Measurements from ENCODE around the gene SLC5A10. TPM values are rescaled to one million over a fixed set of nuclear protein-coding genes. Genes with fewer than 3 reads are reported as not detected.
"Not testable (repeated sequence)": the region's sequence is repeated elsewhere in the genome, so short reads cannot be mapped to it uniquely, and the experiment has no call there.

The SLC5A10 gene
- total and polyA plus RNA-seq, 2 donors, result 0.05 TPM; not detected in 1

DNA sequence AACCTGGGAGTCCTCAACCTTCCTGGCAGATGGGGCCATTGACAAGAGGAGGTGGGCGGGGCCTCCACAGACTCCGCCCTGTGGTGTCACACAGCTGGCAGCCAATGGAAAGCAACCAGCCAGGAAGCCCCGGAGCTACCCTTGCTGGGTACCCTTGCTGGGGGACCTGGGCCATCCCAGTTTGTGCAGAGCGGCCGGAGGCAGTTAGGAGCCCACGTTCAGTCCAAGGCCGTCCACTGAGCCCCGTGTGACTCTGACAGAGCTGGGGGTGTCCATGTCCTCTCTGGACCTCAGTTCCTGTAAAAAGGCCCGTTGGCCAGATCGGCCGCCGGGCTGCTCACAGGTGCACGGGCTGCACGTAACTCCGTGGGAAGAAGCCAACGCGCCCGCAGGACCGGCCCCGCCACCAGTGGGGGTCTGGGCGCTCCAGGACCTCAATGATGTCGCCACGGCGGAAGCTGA is 69.7 kb downstream of the SLC5A10 start:
- Histone ChIP-seq H3K27ac (ENCODE audit: low read depth) (no peak overlapping the region), H3K4me3 (ENCODE audit: low read depth, low read length) (no peak overlapping the region), H3K36me3 (ENCODE audit: insufficient read depth) (no peaks in the 10 kb centered on the region), H3K4me1 (ENCODE audit: insufficient read depth) (no peaks in the 10 kb centered on the region)
- 94% methylated on average over 24 of the region's 24 CpGs for WGBS
- no peak for DNase-seq (ENCODE audit: extremely low spot score)

DNA sequence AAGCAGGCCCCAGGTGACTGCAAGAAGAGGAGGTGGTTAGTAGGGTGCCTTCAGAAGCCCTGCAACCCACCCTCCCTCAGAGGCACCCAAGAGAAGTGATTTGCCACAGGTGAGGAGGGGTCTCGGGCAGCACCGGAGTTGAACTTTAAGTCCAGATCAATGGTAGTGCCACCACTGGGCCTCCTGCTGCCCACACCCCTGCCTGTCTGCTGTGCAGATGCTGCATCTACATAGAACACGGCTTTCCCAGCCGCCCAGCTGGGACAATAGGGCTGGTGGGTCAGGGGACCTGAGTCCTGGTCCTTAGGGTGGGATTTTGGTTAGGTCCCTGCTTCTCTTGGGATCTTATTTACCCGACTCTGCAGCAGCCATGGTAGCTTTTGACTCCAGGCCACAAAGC is 70.2 kb downstream of the SLC5A10 start:
- Histone ChIP-seq H3K27ac (ENCODE audit: low read depth) (no peak overlapping the region), H3K36me3 (ENCODE audit: insufficient read depth) (no peaks in the 10 kb centered on the region), H3K4me3 (ENCODE audit: low read depth, low read length) (no peak overlapping the region), H3K4me1 (ENCODE audit: insufficient read depth) (no peaks in the 10 kb centered on the region)
- no peak for DNase-seq (ENCODE audit: extremely low spot score)
- 93% methylated on average over 5 of the region's 5 CpGs for WGBS

DNA sequence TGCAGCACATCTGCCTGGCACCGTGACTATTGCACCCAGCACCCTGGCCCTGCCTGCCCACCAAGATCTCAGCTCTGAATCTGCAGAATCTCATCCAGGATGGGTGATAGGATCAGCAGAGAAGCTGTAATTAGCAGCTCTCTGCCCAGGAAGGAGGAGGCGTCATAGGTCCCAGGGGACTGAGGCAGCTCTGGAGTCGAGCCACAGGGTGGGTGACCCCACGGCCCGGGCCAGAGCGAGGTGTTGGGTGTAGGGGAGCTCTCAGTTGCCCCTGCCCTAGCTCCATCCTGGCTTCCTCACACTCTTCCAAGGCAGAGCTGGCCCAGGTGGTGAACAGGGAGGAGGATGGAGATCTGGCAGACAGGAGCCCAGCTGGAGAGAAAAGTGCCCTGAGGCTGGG is 70.8 kb downstream of the SLC5A10 start:
- H3K4me3 ChIP-seq (ENCODE audit: low read depth, low read length), result no peak overlapping the region
- no peak for DNase-seq (ENCODE audit: extremely low spot score)
- no peaks in the 10 kb centered on the region for H3K36me3 ChIP-seq (ENCODE audit: insufficient read depth)
- no peak overlapping the region for H3K27ac ChIP-seq (ENCODE audit: low read depth)
- WGBS, result 85% methylated on average over 6 of the region's 6 CpGs
- H3K4me1 ChIP-seq (ENCODE audit: insufficient read depth), result no peaks in the 10 kb centered on the region

DNA sequence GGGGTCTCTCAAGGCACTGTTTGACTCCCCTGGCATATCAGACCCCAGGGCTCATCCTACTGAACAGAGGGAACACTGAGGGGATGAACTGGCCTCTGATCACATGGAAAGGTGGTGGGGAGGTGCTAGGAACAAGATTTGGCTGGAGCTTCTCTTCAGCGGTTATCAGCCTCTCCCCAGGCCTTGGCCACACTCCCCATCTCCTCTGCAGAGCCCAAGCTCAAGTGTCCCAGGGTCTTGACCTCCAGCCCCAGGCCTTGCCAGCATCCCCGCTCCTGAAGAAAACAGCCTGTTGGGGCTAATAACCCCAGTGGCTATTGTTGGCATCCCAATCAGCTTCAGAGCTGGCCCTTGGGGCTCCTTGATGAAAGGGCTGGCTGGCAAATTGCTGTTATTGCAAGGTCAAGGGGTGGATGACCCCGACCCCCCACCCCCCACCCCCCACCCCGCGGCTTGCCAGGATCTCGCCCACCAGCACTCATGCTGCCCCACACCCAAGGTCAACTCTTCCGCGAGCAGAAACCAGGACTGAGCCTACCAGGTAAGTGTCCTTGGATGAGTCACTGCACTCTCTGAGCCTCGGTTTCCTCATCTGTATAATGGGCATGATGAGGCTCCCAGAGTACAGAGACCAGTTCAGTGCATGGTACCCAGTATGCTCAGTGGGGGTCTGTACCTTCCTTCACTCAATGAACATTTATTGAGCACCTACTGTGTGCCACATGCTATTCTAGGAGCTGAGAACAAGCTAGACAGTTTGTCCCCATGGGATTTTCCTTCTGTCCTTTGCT is 71.4 kb downstream of the SLC5A10 start:
- 84% methylated on average over 9 of the region's 9 CpGs for WGBS
- Histone ChIP-seq H3K36me3 (ENCODE audit: insufficient read depth) (no peaks in the 10 kb centered on the region), H3K4me1 (ENCODE audit: insufficient read depth) (no peaks in the 10 kb centered on the region), H3K4me3 (ENCODE audit: low read depth, low read length) (no peak overlapping the region), H3K27ac (ENCODE audit: low read depth) (no peak overlapping the region)
- no peak for DNase-seq (ENCODE audit: extremely low spot score)

DNA sequence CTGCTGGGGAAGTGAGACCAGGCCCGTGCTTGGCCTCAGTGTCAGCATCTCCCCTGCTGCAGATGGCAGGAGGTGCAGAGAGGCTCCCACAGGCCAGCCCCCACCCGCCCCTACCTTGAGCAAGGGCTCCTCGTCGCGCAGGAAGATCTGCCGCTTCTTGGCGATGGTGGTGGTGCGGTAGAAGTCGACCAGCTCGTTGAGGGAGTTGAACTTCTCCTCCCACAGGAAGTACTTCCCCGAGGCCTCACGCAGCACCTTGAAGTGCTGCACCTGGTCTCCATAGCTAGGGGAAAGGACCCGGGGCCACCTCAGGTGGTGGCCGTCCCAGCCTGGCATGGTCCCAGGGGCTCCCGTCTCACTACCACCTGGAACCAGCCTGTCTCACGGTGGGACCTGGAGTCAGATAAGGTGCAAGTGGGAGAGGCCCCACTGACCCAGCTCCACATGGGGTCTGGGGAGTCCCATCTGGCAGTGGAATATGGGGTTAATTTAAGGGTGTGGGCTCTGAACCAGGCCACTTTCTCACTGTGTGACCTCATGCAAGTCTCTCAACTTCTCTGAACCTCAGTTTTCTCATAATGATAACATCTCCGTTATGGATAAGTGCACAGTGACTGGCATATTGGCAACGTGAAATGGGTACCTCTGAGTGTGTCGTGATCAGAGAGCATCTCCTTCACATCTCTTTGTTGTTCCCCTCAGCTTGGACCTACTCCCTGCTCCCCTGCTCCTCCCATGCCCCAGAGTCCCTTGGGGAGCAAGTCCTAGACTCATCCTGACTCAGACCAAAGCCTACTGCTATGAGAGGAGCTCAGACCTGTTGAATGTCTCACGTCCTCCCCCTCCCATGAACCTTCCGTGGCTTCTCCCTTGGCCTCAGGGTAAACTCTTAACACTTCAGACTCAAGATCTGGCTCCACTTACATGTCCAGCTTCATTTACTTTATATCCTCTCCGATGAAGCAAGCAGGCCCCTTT is 72.4 kb downstream of the SLC5A10 start:
- no peak overlapping the region for H3K4me3 ChIP-seq (ENCODE audit: low read depth, low read length)
- no peak overlapping the region for H3K27ac ChIP-seq (ENCODE audit: low read depth)
- no peak for DNase-seq (ENCODE audit: extremely low spot score)
- no peaks in the 10 kb centered on the region for H3K4me1 ChIP-seq (ENCODE audit: insufficient read depth)
- no peaks in the 10 kb centered on the region for H3K36me3 ChIP-seq (ENCODE audit: insufficient read depth)
- 82% methylated on average over 22 of the region's 22 CpGs for WGBS

DNA sequence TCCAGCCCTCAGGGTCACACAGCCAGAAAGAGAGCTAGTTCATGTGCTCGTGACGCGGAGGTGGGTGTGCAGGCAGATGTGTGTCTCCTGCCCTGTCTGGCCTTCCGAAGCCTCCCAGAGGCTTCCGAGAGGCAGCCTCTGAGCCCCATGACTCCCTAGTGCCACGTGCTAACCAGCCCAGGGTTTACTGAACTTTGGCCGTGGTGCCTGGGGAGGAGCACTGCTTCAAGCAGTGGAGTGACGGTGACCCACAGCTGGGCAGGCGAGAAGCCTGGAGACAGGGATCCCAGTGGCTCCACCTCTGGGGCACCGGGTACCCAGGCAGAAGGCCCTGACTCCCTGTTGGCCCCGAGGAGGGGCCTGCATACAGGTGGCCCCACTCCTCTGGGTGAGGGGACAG is 76.7 kb downstream of the SLC5A10 start:
- not testable (repeated sequence) for H3K27ac ChIP-seq (ENCODE audit: low read depth); H3K36me3 ChIP-seq (ENCODE audit: insufficient read depth); DNase-seq (ENCODE audit: extremely low spot score); H3K4me1 ChIP-seq (ENCODE audit: insufficient read depth); H3K4me3 ChIP-seq (ENCODE audit: low read depth, low read length)
- no CpG with 5 or more reads among the region's 11 CpGs for WGBS

DNA sequence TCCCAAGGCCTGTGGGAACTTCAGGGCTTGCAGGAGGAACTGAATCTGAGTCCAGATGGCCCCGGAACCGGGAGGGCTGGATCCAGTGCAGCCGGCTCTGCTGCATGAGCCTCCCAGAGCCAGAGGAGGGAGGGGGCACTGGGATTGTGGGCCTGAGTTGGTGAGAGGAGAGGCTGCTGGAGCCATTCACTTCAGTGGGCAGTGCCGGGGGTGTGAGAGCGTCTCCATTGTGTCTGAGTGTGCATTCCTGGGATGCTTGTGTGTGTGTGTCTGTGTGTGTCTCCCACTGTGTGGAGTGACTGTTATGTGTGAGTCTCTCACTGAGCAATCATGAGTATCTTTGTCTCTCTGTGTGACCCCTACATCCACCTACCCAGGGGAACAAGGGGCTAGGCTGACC is 77.8 kb downstream of the SLC5A10 start:
- H3K36me3 ChIP-seq (ENCODE audit: insufficient read depth); H3K4me3 ChIP-seq (ENCODE audit: low read depth, low read length); H3K4me1 ChIP-seq (ENCODE audit: insufficient read depth); H3K27ac ChIP-seq (ENCODE audit: low read depth); DNase-seq (ENCODE audit: extremely low spot score): not testable (repeated sequence)
- 23% methylated on average over 2 of the region's 5 CpGs for WGBS

DNA sequence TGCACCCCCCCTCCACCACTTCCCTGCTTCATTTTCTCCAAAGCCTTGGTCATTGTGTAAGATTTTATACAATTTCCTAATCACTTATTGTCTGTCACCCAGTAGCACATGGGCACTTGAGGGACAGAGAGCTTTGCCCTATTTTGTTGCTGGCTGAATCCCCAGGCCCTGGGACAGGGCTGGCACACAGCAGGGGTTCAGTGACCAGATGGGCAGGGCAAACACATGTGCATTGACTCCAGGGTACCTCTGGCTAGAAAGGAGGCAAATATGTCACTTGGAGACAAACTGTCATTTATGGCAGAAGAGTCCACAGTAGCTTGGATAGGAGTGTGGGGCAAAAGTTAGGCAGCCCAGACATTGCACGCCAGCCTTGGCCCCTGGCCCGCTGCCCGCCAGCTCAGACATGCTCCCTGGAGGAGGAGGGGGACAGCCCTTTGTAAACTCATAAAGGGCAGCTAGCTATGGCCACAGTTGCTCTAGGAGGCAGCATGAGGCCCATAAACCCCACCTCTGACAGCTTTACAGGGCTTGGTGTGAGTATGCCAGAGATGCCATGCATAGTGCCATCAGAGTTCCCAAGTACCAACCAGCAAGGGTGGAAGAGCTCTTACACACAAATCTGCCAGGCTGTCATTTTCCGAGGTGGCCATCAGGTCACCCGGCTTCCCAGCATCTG is 78.9 kb downstream of the SLC5A10 start:
- 76% methylated on average over 2 of the region's 5 CpGs for WGBS
- not testable (repeated sequence) for DNase-seq (ENCODE audit: extremely low spot score); H3K4me1 ChIP-seq (ENCODE audit: insufficient read depth); H3K36me3 ChIP-seq (ENCODE audit: insufficient read depth); H3K27ac ChIP-seq (ENCODE audit: low read depth); H3K4me3 ChIP-seq (ENCODE audit: low read depth, low read length)

DNA sequence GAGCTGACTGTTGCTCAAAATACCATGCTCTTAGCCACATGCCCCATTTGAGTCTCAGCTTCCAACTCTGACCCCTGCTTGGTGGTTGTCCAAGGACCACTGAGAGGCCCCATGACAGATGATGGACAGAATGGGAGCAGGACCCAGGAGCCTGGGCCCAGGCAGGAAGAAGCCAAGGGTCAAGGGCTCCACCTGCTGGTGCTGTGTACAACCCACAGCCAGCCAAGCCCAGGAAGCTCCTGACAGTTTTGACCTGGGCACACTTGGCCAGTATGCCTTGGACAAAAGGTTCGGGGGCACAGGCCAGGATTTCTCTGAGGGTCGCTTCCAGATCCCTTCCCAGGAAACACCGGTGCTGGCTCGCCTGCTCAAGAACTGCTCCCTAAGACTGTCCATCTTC is 79.8 kb downstream of the SLC5A10 start:
- H3K27ac ChIP-seq (ENCODE audit: low read depth), result not testable (repeated sequence)

DNA sequence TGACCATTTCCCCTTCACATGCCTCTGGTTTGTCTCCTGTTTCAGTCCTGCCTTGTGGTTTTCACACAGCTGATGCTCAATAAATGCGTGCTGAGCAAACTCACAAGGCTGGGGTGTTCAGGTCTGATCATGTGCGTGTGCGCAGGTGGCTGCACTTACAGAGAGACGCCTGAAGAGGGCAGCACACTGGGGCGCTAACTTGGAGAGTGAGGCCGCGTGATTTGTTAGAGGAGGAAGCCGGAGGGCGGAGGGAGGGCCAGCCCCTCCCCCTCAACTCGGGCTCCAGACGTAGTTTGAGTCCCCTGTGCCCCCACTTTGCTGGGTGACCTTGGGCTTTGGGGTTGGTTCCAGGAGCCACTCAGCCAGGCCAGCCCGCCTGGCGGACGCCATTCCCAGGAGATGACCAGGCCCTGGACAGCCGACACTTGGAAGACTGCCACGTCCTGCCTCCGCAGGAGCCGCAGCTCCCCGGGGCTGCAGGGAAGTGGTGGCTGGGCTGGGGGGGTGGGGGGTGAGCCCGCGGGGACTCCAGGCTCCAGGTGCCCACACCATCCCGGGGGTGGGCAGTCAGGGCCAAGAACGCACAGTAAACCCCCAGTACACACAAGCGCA is 80.5 kb downstream of the SLC5A10 start:
- not testable (repeated sequence) for H3K27ac ChIP-seq (ENCODE audit: low read depth); H3K4me3 ChIP-seq (ENCODE audit: low read depth, low read length); H3K36me3 ChIP-seq (ENCODE audit: insufficient read depth); DNase-seq (ENCODE audit: extremely low spot score); H3K4me1 ChIP-seq (ENCODE audit: insufficient read depth)
- 7% methylated on average over 3 of the region's 24 CpGs for WGBS

More for the DNA sequence above, 79.8 kb downstream of the SLC5A10 start:
- not testable (repeated sequence) for H3K36me3 ChIP-seq (ENCODE audit: insufficient read depth); H3K4me3 ChIP-seq (ENCODE audit: low read depth, low read length); DNase-seq (ENCODE audit: extremely low spot score); H3K4me1 ChIP-seq (ENCODE audit: insufficient read depth)
- WGBS, result no CpG with 5 or more reads among the region's 4 CpGs

DNA sequence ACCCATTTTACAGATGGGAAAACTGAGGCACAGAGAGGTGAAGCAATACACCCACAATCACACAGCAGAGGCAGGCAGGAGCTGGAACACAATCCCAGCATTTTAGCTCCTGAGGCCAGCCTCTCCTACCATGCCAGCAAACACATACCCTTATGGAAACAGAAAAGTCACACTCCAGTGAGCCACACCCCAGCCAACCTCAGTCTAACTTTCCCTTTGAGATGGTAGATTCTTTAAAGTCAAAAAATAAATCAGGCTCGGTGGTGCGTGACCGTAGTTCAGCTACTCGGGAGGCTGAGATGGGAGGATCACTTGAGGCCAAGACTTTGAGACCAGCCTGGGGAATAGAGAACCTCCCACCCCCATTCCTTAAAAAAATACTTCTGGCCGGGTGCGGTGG is 84.2 kb downstream of the SLC5A10 start:
- not testable (repeated sequence) for H3K27ac ChIP-seq (ENCODE audit: low read depth); DNase-seq (ENCODE audit: extremely low spot score); H3K4me1 ChIP-seq (ENCODE audit: insufficient read depth); H3K36me3 ChIP-seq (ENCODE audit: insufficient read depth); H3K4me3 ChIP-seq (ENCODE audit: low read depth, low read length)
- no CpG with 5 or more reads among the region's 6 CpGs for WGBS

DNA sequence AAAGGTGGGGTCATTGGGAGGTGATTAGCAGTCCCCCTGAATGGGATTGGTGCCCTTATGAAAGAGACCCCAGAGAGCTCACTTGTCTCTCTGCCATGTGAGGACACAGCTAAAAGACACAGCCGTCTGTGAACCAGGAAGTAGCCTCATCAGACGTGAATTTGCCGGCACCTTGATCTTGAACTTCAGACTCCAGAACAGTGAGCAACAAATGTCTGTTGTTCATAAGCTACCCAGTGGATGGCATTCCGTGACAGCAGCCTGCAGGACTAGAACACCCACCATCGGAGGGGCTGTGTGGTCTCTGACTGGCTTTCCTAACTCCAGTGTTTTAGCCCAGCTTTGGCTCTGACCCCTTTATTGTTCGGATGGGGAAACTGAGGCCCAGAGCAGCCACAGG is 85.6 kb downstream of the SLC5A10 start:
- not testable (repeated sequence) for H3K4me3 ChIP-seq (ENCODE audit: low read depth, low read length); DNase-seq (ENCODE audit: extremely low spot score); H3K36me3 ChIP-seq (ENCODE audit: insufficient read depth); H3K27ac ChIP-seq (ENCODE audit: low read depth); H3K4me1 ChIP-seq (ENCODE audit: insufficient read depth)
- 57% methylated on average over 1 of the region's 6 CpGs for WGBS

DNA sequence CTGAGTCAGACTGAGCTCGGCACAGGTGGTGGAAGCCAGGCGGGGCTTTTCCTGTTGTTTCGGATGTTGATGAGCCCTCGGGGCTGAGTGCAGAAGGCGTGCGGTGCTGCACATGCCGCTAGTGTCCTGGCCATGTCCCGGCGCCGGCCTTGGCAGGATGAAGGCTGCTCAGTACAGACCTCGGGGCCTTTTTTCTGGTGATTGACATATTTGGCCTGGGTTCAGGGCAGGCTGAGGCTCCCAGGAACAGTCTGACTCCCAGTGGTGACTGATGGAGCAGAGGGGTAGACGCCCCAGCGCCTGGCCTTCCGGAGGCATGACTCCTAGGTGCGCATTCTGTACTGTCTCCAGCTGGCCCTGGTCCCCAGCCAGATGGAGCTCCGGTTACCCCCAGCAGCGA is 86.0 kb downstream of the SLC5A10 start:
- not testable (repeated sequence) for DNase-seq (ENCODE audit: extremely low spot score); H3K4me1 ChIP-seq (ENCODE audit: insufficient read depth); H3K27ac ChIP-seq (ENCODE audit: low read depth); H3K4me3 ChIP-seq (ENCODE audit: low read depth, low read length); H3K36me3 ChIP-seq (ENCODE audit: insufficient read depth)
- no CpG with 5 or more reads among the region's 17 CpGs for WGBS

Measured in urinary bladder (tissue), 4 donors.